H1 (cell line): ENCODE data around the gene LDLRAD4. TPM values are rescaled to one million over a fixed set of nuclear protein-coding genes. Genes with fewer than 3 reads are reported as not detected.

Experiments used
- ASH2L ChIP-seq: fragments of 200-600, 300-600 bp; sonication (generic); IDR thresholded peaks from one replicate; pipeline ENCODE4 v1.7.1; 2017; ENCODE audit warnings: low read length
- CBX5 ChIP-seq: fragments of 300-800, 300-1000 bp; sonication (generic); IDR thresholded peaks from 2 replicates; pipeline ENCODE4 v1.7.1; 2016; ENCODE audit warnings: antibody characterized with exemption, low read length, low read depth
- POLR2A ChIP-seq, 2 experiments: IDR thresholded peaks; 1 replicate in 1 of 2; 2 replicates in 1 of 2; pipeline ENCODE4 v1.6.1; 2011; ENCODE audit warnings: low read depth in 2 of 2, low read length in 2 of 2, mild to moderate bottlenecking in 2 of 2; ENCODE audit errors: control extremely low read depth in 1 of 2
- RAD21 ChIP-seq, 2 experiments: IDR thresholded peaks in 1 of 2; conservative IDR thresholded peaks in 1 of 2; 2 replicates each; pipeline ENCODE4 v1.6.1; 2011; ENCODE audit warnings: low read depth in 2 of 2, low read length in 2 of 2, improper control_type of control experiment in 1 of 2, inconsistent platforms in 1 of 2, mild to moderate bottlenecking in 1 of 2, moderate library complexity in 1 of 2
- polyA plus RNA-seq, 7 experiments: library from polyadenylated mRNA; depleted of rRNA in 3 of 7; stranded (reverse) in 5 of 7; unstranded in 2 of 7; fragments of >200 nt in 5 of 7; fragments of 200-250 nt in 2 of 7; gene quantifications; 1 replicate in 5 of 7; 2 replicates in 1 of 7; 4 replicates in 1 of 7; pipeline versions ENCODE4 v1.2.1 to v1.2.3, GENCODE V29; 2011 to 2013; ENCODE audit warnings: missing spikeins in 2 of 7, mixed read lengths in 2 of 7
- total RNA-seq: library from RNA; stranded (reverse); fragmentation: NEBNext Ultra II Directional; extraction: Animal tissue kit (Norgen Biotek cat#: 25700); gene quantifications from 2 replicates; pipeline ENCODE4 v1.2.1, GENCODE V29; 2021

The LDLRAD4 gene
- total and polyA plus RNA-seq, 2 of the 8 experiments (the other 6 are each of a cell fraction or from before 2014, with no cell fraction given): 0.77 to 1.4 TPM

DNA sequence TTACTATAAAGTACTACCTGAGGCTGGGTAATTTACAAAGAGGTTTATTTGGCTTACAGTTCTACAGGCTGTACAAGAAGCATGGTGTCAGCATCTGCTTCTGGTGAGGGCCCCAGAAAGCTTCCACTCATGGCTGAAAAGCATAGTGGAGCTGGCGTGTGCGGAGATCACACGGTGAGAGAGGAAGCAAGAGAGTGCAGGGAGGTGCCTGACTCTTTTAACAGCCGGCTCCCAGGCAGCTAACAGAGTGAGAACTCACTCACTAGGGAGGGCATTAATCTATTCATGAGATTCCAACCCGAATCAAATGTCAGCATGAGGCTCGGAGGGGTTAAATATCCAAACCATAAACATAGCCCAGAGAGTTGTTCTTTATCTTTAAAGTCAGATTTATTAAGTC lies 117.3 kb downstream of the LDLRAD4 start (continued):
- no peak for TF ChIP-seq ASH2L
- TF ChIP-seq CBX5: no peak
- TF ChIP-seq RAD21 (IDR thresholded peaks at IDR 0.05 in 1 of 2, conservative IDR thresholded peaks at IDR 0.05 in 1 of 2; ENCODE audit: low read depth in 2 of 2, low read length in 2 of 2): no peak
- TF ChIP-seq POLR2A (IDR thresholded peaks at IDR 0.05; ENCODE audit: control extremely low read depth in 1 of 2, low read depth in 2 of 2, low read length in 2 of 2): no peak
